OCI-LY7 (cell line): Measurements from ENCODE around the gene ATPAF2.

Source experiments
- EZH2phosphoT487 ChIP-seq: fragments of 200-600 bp; sonication (generic); IDR thresholded peaks from 2 replicates; pipeline ENCODE4 v1.6.1; 2018; ENCODE audit warnings: low read depth, borderline replicate concordance, mild to moderate bottlenecking, mixed run types, antibody characterized with exemption, low read length, moderate library complexity, mixed read lengths
- TF ChIP-seq, protein P1 (sequence below): fragments of 200-600 bp; sonication (generic); conservative IDR thresholded peaks from 2 replicates; pipeline ENCODE4 v1.5.1; 2014; ENCODE audit warnings: mild to moderate bottlenecking, antibody characterized with exemption, low read length, moderate library complexity, mixed read lengths

DNA sequence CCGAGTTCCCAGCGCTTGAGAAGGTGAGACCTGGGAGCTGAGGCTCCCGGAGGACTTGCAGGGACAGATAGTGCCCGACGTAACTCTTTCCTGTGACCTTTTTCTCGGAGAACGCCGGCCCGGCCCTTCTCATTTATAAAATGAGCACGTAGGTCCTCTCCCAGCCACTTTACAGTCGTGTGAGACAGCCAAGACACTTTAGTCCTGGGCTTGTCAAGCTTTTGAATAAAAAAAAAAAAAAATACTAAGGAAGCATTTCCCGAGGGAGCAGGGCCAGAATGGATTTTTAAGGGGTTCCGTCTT is 66.1 kb downstream of the ATPAF2 start:
- TF ChIP-seq, protein P1, sequence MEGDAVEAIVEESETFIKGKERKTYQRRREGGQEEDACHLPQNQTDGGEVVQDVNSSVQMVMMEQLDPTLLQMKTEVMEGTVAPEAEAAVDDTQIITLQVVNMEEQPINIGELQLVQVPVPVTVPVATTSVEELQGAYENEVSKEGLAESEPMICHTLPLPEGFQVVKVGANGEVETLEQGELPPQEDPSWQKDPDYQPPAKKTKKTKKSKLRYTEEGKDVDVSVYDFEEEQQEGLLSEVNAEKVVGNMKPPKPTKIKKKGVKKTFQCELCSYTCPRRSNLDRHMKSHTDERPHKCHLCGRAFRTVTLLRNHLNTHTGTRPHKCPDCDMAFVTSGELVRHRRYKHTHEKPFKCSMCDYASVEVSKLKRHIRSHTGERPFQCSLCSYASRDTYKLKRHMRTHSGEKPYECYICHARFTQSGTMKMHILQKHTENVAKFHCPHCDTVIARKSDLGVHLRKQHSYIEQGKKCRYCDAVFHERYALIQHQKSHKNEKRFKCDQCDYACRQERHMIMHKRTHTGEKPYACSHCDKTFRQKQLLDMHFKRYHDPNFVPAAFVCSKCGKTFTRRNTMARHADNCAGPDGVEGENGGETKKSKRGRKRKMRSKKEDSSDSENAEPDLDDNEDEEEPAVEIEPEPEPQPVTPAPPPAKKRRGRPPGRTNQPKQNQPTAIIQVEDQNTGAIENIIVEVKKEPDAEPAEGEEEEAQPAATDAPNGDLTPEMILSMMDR, result no peak
- no peak for TF ChIP-seq EZH2phosphoT487
